Astrocyte (in vitro differentiated cells and primary cell): ENCODE results near the gene PEMT. TPM values are rescaled to one million over a fixed set of nuclear protein-coding genes. Genes with fewer than 3 reads are reported as not detected.

Source experiments
- DNase-seq: peaks from one replicate; pipeline ENCODE4 v3.0.0-alpha.2; 2010; ENCODE audit warnings: low read depth
- FAIRE-seq: peaks from 2 replicates; lab custom pipeline; 2011; peaks lifted over from hg19 to GRCh38; lab: Jason Lieb, UNC
- H2AFZ ChIP-seq: 2 replicates; pipeline ENCODE4 v1.6.0; 2012; ENCODE audit warnings: low read depth, low read length, inconsistent platforms
- H3K27ac ChIP-seq: 2 replicates; pipeline ENCODE4 v1.5.1; 2011; ENCODE audit warnings: low read depth, low read length, inconsistent platforms
- H3K27me3 ChIP-seq: 2 replicates; pipeline ENCODE4 v1.6.0; 2011; ENCODE audit warnings: low read length, inconsistent platforms; ENCODE audit not compliant: insufficient read depth
- H3K36me3 ChIP-seq: 2 replicates; pipeline ENCODE4 v1.5.1; 2011; ENCODE audit warnings: low read length, inconsistent platforms; ENCODE audit not compliant: insufficient read depth
- H3K4me1 ChIP-seq: 2 replicates; pipeline ENCODE4 v1.5.1; 2011; ENCODE audit warnings: low read length, inconsistent platforms; ENCODE audit not compliant: insufficient read depth
- H3K4me2 ChIP-seq: 2 replicates; pipeline ENCODE4 v1.6.0; 2012; ENCODE audit warnings: low read length, inconsistent platforms
- H3K4me3 ChIP-seq: 2 replicates; pipeline ENCODE4 v1.5.1; 2011; ENCODE audit warnings: low read depth, mild to moderate bottlenecking, low read length, inconsistent platforms; ENCODE audit not compliant: insufficient read depth
- H3K79me2 ChIP-seq: 2 replicates; pipeline ENCODE4 v1.6.0; 2012; ENCODE audit warnings: mild to moderate bottlenecking, low read length, inconsistent platforms; ENCODE audit not compliant: insufficient read depth
- H3K9ac ChIP-seq: 2 replicates; pipeline ENCODE4 v1.6.0; 2012; ENCODE audit warnings: mild to moderate bottlenecking, low read length, inconsistent platforms
- H3K9me3 ChIP-seq: 2 replicates; pipeline ENCODE4 v1.5.1; 2012; ENCODE audit warnings: low read depth, mild to moderate bottlenecking, low read length, inconsistent platforms; ENCODE audit not compliant: insufficient read depth
- H4K20me1 ChIP-seq: 2 replicates; pipeline ENCODE4 v1.6.0; 2012; ENCODE audit warnings: low read length, inconsistent platforms; ENCODE audit not compliant: insufficient read depth
- H3K27ac Mint-ChIP-seq: one replicate; pipeline ENCODE4 v1.8.0; 2021; ENCODE audit warnings: mild to moderate bottlenecking, mixed read lengths; ENCODE audit not compliant: unreplicated experiment
- H3K27me3 Mint-ChIP-seq: one replicate; pipeline ENCODE4 v1.8.0; 2021; ENCODE audit warnings: low read depth, mixed read lengths; ENCODE audit not compliant: unreplicated experiment
- H3K36me3 Mint-ChIP-seq: one replicate; pipeline ENCODE4 v1.8.0; 2021; ENCODE audit warnings: low read depth, mixed read lengths; ENCODE audit not compliant: unreplicated experiment
- H3K4me1 Mint-ChIP-seq: one replicate; pipeline ENCODE4 v1.8.0; 2021; ENCODE audit warnings: low read depth, mixed read lengths; ENCODE audit not compliant: unreplicated experiment
- H3K4me3 Mint-ChIP-seq: one replicate; pipeline ENCODE4 v1.8.0; 2021; ENCODE audit warnings: mild to moderate bottlenecking, moderate library complexity, mixed read lengths; ENCODE audit not compliant: unreplicated experiment
- H3K9me3 Mint-ChIP-seq: one replicate; pipeline ENCODE4 v1.8.0; 2021; ENCODE audit warnings: mild to moderate bottlenecking, mixed read lengths; ENCODE audit not compliant: unreplicated experiment
- CTCF ChIP-seq: IDR thresholded peaks from 2 replicates; pipeline ENCODE4 v1.5.1; 2011; ENCODE audit warnings: low read depth, mild to moderate bottlenecking, inconsistent platforms, low read length, moderate library complexity; ENCODE audit not compliant: insufficient read depth
- EZH2 ChIP-seq: IDR thresholded peaks from 2 replicates; pipeline ENCODE4 v1.6.1; 2012; ENCODE audit warnings: mild to moderate bottlenecking, low read length, inconsistent platforms; ENCODE audit not compliant: insufficient read depth
- total RNA-seq: library from RNA; stranded (reverse); gene quantifications from 2 replicates; pipeline ENCODE4 v1.2.1, GENCODE V29; 2021

PEMT gene
- total RNA-seq, 1 donor from 2014 or later, result 19.5 TPM

- Histone ChIP-seq H3K9ac (no peak overlapping the region), H3K79me2 (no peaks in the 10 kb centered on the region), H3K27ac (no peak overlapping the region), H2AFZ (no peak overlapping the region), H3K9me3 (no peaks in the 10 kb centered on the region), H4K20me1 (no peaks in the 10 kb centered on the region), H3K4me2 (peak overlapping the region; percentile 33), H3K27me3 (no peaks in the 10 kb centered on the region), H3K36me3 (no peaks in the 10 kb centered on the region), H3K4me1 (peaks cover 11% of the 10 kb centered on the region), H3K4me3 (no peak overlapping the region)
- Mint-ChIP-seq H3K36me3 (peaks cover 2% of the 10 kb centered on the region), H3K4me1 (peaks cover 3% of the 10 kb centered on the region), H3K4me3 (no peak overlapping the region), H3K27me3 (peaks cover 16% of the 10 kb centered on the region), H3K9me3 (peaks cover 5% of the 10 kb centered on the region), H3K27ac (no peak overlapping the region)
- TF ChIP-seq EZH2 (no peak), CTCF (no peak)
- DNase-seq, result peak; percentile 69
- peak; percentile 83 for FAIRE-seq
Observed at GRCh38 chr17:17605729-17606088, 14.2 kb upstream of the PEMT start.

GRCh38 chr17:17605083-17605728 lies 13.7 kb upstream of the PEMT start:
- H3K9ac ChIP-seq, result no peak overlapping the region
- H3K9me3 ChIP-seq, result no peaks in the 10 kb centered on the region
- H3K4me3 ChIP-seq, result no peak overlapping the region
- H3K79me2 ChIP-seq, result no peaks in the 10 kb centered on the region
- peaks cover 11% of the 10 kb centered on the region for H3K4me1 ChIP-seq
- Mint-ChIP-seq H3K36me3 (peaks cover 2% of the 10 kb centered on the region), H3K27me3 (peaks cover 13% of the 10 kb centered on the region), H3K4me3 (no peak overlapping the region), H3K4me1 (peaks cover 3% of the 10 kb centered on the region), H3K27ac (no peak overlapping the region), H3K9me3 (peaks cover 5% of the 10 kb centered on the region)
- TF ChIP-seq EZH2 (no peak), CTCF (no peak)
- H2AFZ ChIP-seq, result no peak overlapping the region
- FAIRE-seq (no peak), DNase-seq (no peak)
- no peak overlapping the region for H3K27ac ChIP-seq
- H4K20me1 ChIP-seq, result no peaks in the 10 kb centered on the region
- no peaks in the 10 kb centered on the region for H3K27me3 ChIP-seq
- H3K36me3 ChIP-seq, result no peaks in the 10 kb centered on the region
- peak overlapping the region; percentile 33 for H3K4me2 ChIP-seq

- Histone ChIP-seq H3K9ac (no peak overlapping the region), H3K27ac (no peak overlapping the region), H3K4me3 (no peak overlapping the region), H3K36me3 (no peaks in the 10 kb centered on the region), H2AFZ (no peak overlapping the region), H3K4me2 (no peak overlapping the region), H4K20me1 (no peaks in the 10 kb centered on the region), H3K4me1 (peaks cover 11% of the 10 kb centered on the region), H3K9me3 (no peaks in the 10 kb centered on the region), H3K79me2 (no peaks in the 10 kb centered on the region), H3K27me3 (no peaks in the 10 kb centered on the region)
- no peak overlapping the region for H3K27ac Mint-ChIP-seq
- no peak overlapping the region for H3K4me3 Mint-ChIP-seq
- peaks cover 13% of the 10 kb centered on the region for H3K27me3 Mint-ChIP-seq
- peaks cover 2% of the 10 kb centered on the region for H3K36me3 Mint-ChIP-seq
- FAIRE-seq, result no peak
- peaks cover 5% of the 10 kb centered on the region for H3K9me3 Mint-ChIP-seq
- TF ChIP-seq EZH2 (no peak), CTCF (no peak)
- H3K4me1 Mint-ChIP-seq, result peaks cover 3% of the 10 kb centered on the region
- DNase-seq, result no peak
Observed at GRCh38 chr17:17603895-17604225, 12.4 kb upstream of the PEMT start.
